MM.1S (cell line): ENCODE measurements around the gene CCDC27.

Source experiments
- DNase-seq: peaks from one replicate; pipeline ENCODE4 v3.0.0-alpha.2; 2015
- H2AFZ ChIP-seq: fragments of 300-600 bp; sonication (generic); 2 replicates; pipeline ENCODE4 v1.6.0; 2016; ENCODE audit warnings: antibody characterized with exemption, low read length
- H3F3A ChIP-seq: fragments of 300-600 bp; sonication (generic); 2 replicates; pipeline ENCODE4 v1.6.1; 2016; ENCODE audit warnings: mild to moderate bottlenecking, antibody characterized with exemption, low read length, moderate library complexity, mixed read lengths; ENCODE audit not compliant: insufficient read depth
- H3K27ac ChIP-seq: fragments of 300-600 bp; sonication (generic); 2 replicates; pipeline ENCODE4 v1.5.1; 2016; ENCODE audit warnings: mild to moderate bottlenecking, low read length
- H3K27me3 ChIP-seq: fragments of 300-600 bp; sonication (generic); replicated peaks from 2 replicates; pipeline ENCODE4 v1.6.0; 2016; ENCODE audit warnings: low read length; ENCODE audit not compliant: insufficient read depth
- H3K36me3 ChIP-seq: fragments of 300-600 bp; sonication (generic); replicated peaks from 2 replicates; pipeline ENCODE4 v1.6.1; 2016; ENCODE audit warnings: mild to moderate bottlenecking, low read length, mixed read lengths; ENCODE audit not compliant: insufficient read depth
- H3K4me1 ChIP-seq: fragments of 300-600 bp; sonication (generic); 2 replicates; pipeline ENCODE4 v1.6.1; 2016; ENCODE audit warnings: low read length, mixed read lengths
- H3K4me2 ChIP-seq: fragments of 300-600 bp; sonication (generic); 2 replicates; pipeline ENCODE4 v1.6.0; 2016; ENCODE audit warnings: low read depth, low read length
- H3K4me3 ChIP-seq: fragments of 300-600 bp; sonication (generic); 2 replicates; pipeline ENCODE4 v1.5.1; 2016; ENCODE audit warnings: low read length, mixed read lengths
- H3K79me2 ChIP-seq: fragments of 300-600 bp; sonication (generic); 2 replicates; pipeline ENCODE4 v1.6.1; 2016; ENCODE audit warnings: mixed run types, low read length, mixed read lengths
- H3K9ac ChIP-seq: fragments of 300-600 bp; sonication (generic); 2 replicates; pipeline ENCODE4 v1.6.1; 2016; ENCODE audit warnings: low read length, mixed read lengths
- H3K9me2 ChIP-seq: fragments of 300-600 bp; sonication (generic); replicated peaks from 2 replicates; pipeline ENCODE4 v1.6.1; 2016; ENCODE audit warnings: mild to moderate bottlenecking, low read length, mixed read lengths; ENCODE audit not compliant: insufficient read depth
- H3K9me3 ChIP-seq: fragments of 300-600 bp; sonication (generic); replicated peaks from 2 replicates; pipeline ENCODE4 v1.6.1; 2016; ENCODE audit warnings: mild to moderate bottlenecking, low read length, mixed read lengths; ENCODE audit not compliant: insufficient read depth
- H4K20me1 ChIP-seq: fragments of 300-600 bp; sonication (generic); 2 replicates; pipeline ENCODE4 v1.6.1; 2016; ENCODE audit warnings: mild to moderate bottlenecking, low read length, moderate library complexity, mixed read lengths; ENCODE audit not compliant: insufficient read depth
- EZH2 ChIP-seq: fragments of 300-600 bp; sonication (generic); optimal IDR thresholded peaks from 2 replicates; pipeline ENCODE3; 2017; ENCODE audit warnings: low read depth, mild to moderate bottlenecking, antibody characterized with exemption, low read length, mixed read lengths
- EZH2phosphoT487 ChIP-seq: fragments of 300-600 bp; sonication (generic); IDR thresholded peaks from 2 replicates; pipeline ENCODE4 v1.6.1; 2018; ENCODE audit warnings: antibody characterized with exemption, low read length
- TF ChIP-seq, protein P1 (sequence below): fragments of 300-600 bp; sonication (generic); IDR thresholded peaks from 2 replicates; pipeline ENCODE4 v1.5.1; 2016; ENCODE audit warnings: antibody characterized with exemption, low read length, mixed read lengths

CCDC27 gene

DNA sequence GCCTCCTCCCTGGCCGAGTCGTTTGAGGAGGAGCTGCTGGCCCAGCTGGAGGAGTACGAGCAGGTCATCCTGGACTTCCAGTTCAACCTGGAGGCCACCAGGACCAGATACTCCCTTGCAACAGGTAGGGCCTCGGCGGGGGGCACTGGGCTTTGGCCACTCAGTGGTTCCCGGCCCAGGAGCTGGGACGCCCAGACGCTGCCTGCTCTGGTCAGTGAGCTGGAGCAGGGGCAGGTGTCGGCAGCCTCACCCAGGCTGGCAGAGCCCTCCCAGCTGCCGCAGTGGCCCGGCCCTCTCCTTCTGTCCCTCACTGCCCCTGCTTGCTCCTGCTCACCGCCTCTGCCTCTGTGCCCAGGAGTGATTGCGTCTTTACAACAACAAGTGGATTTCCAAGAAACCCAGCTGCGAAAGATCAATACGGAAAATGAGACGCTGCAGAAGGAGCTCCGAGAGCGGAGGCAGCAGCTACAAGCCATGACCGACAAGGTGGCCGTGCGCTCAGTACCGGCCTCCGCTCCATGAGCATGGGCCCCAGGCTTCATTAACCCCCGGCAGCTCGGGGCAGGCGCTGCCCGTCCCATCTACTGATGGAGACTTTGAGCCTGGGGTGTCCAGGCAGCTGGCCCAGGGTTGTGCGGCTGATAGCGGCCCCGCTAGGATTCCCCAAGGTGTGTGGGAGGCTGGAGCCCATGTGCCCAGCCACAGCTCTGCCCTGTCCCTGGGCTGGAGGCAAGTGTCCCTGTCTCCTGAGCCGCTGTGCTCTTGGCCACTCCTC lies 11.3 kb downstream of the CCDC27 start:
- TF ChIP-seq EZH2phosphoT487 = no peak
- TF ChIP-seq EZH2 = no peak
- no peaks in the 10 kb centered on the region for H3K4me1 ChIP-seq
- H3K9me2 ChIP-seq = no peaks in the 10 kb centered on the region
- no peaks in the 10 kb centered on the region for H3F3A ChIP-seq
- no peak overlapping the region for H3K4me3 ChIP-seq
- no peak for DNase-seq
- H3K36me3 ChIP-seq = no peaks in the 10 kb centered on the region
- no peak overlapping the region for H3K4me2 ChIP-seq
- peaks cover 95% of the 10 kb centered on the region for H3K27me3 ChIP-seq
- H3K9ac ChIP-seq = no peak overlapping the region
- no peaks in the 10 kb centered on the region for H3K9me3 ChIP-seq
- H2AFZ ChIP-seq = no peak overlapping the region
- no peaks in the 10 kb centered on the region for H3K79me2 ChIP-seq
- no peaks in the 10 kb centered on the region for H4K20me1 ChIP-seq
- H3K27ac ChIP-seq = no peak overlapping the region

DNA sequence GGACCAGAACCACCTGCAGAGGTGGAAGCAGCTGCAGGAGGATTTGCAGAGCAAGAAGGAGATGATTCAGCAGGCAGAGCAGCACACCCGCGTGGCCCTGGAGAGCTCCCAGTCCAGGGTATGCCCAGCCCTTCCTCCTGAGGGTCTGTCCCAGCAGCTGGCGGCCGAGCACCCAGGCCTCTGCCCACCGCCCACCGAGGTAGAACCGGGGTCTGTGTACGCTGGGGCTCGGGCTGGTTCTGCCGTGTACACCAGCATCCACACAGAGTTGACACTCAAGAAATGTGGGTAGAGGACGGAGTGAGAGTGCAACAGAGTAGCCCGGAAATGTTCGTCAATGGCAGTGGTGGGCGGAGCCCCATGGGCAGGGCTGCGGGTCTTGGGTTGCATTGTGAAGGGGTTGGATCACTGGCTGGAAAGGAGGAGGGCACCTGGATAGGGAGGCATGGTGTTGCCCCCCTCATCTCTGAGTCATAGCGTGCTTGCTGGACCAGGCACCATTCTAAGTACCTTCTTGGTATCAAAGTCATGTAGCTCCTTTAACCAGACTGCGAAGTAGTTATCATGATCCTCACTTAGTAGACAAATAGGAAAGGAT lies 15.2 kb downstream of the CCDC27 start:
- no peaks in the 10 kb centered on the region for H3K36me3 ChIP-seq
- H3K27ac ChIP-seq = no peak overlapping the region
- TF ChIP-seq EZH2 (no peak), EZH2phosphoT487 (no peak)
- TF ChIP-seq, protein P1, sequence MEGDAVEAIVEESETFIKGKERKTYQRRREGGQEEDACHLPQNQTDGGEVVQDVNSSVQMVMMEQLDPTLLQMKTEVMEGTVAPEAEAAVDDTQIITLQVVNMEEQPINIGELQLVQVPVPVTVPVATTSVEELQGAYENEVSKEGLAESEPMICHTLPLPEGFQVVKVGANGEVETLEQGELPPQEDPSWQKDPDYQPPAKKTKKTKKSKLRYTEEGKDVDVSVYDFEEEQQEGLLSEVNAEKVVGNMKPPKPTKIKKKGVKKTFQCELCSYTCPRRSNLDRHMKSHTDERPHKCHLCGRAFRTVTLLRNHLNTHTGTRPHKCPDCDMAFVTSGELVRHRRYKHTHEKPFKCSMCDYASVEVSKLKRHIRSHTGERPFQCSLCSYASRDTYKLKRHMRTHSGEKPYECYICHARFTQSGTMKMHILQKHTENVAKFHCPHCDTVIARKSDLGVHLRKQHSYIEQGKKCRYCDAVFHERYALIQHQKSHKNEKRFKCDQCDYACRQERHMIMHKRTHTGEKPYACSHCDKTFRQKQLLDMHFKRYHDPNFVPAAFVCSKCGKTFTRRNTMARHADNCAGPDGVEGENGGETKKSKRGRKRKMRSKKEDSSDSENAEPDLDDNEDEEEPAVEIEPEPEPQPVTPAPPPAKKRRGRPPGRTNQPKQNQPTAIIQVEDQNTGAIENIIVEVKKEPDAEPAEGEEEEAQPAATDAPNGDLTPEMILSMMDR = no peak
- H3K27me3 ChIP-seq = peaks cover 93% of the 10 kb centered on the region
- H2AFZ ChIP-seq = no peak overlapping the region
- no peaks in the 10 kb centered on the region for H3K79me2 ChIP-seq
- H4K20me1 ChIP-seq = no peaks in the 10 kb centered on the region
- no peaks in the 10 kb centered on the region for H3K9me3 ChIP-seq
- H3K4me2 ChIP-seq = no peak overlapping the region
- H3K9me2 ChIP-seq = no peaks in the 10 kb centered on the region
- H3F3A ChIP-seq = no peaks in the 10 kb centered on the region
- 0 out of 2 replicates have a peak, but pooled peaks cover 3% of the 10 kb centered on the region for H3K4me1 ChIP-seq
- H3K4me3 ChIP-seq = no peak overlapping the region
- DNase-seq = no peak
- no peak overlapping the region for H3K9ac ChIP-seq

DNA sequence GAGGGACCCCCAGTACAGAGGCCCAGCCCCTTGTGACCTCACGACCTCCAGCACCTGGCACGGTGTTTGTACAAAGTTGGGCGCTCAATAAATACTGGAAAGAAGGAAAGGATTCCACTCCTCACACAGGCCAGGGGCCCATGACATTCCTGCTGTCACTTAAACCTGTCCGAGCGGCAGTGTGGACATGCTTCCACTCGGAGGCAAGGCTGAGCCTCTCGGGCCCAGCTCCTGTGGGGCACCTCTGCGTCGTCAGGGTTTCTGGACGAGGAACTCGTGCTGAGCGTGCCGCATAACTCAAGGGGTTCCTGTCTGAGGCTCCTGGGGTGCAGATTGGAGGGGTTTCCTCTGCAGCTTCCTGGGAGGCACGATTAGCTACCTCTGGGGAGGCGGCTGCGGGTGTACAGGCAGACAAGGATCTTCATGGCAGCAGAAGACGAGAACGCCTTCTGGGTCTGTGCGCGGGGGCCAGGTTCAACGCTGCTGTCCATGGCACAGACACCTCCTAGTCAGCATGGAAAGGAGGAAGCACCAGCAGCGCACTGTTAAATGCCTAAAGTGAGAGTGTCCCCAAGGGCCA lies 16.7 kb downstream of the CCDC27 start:
- H3K4me1 ChIP-seq = 0 out of 2 replicates have a peak, but pooled peaks cover 3% of the 10 kb centered on the region
- no peaks in the 10 kb centered on the region for H3K36me3 ChIP-seq
- no peaks in the 10 kb centered on the region for H4K20me1 ChIP-seq
- TF ChIP-seq, protein P1 = no peak
- TF ChIP-seq EZH2phosphoT487 (no peak), EZH2 (no peak)
- no peaks in the 10 kb centered on the region for H3K9me2 ChIP-seq
- H3K9ac ChIP-seq = no peak overlapping the region
- H3K27me3 ChIP-seq = peaks cover 78% of the 10 kb centered on the region
- no peak for DNase-seq
- H3F3A ChIP-seq = no peaks in the 10 kb centered on the region
- no peak overlapping the region for H3K27ac ChIP-seq
- H3K4me3 ChIP-seq = no peak overlapping the region
- no peak overlapping the region for H3K4me2 ChIP-seq
- no peaks in the 10 kb centered on the region for H3K79me2 ChIP-seq
- H2AFZ ChIP-seq = no peak overlapping the region
- no peaks in the 10 kb centered on the region for H3K9me3 ChIP-seq
